ENCODE measurements around the gene PIK3C3.
A peak's percentile ranks its signal among the peaks of the same experiment; 100 is the strongest.
"Not testable (repeated sequence)": the region's sequence is repeated elsewhere in the genome, so short reads cannot be mapped to it uniquely, and the experiment has no call there.

Gene PIK3C3

GRCh38 chr18:42080340-42080739 lies 125.3 kb downstream of the PIK3C3 start:
- DNase-seq = no peak

DNA sequence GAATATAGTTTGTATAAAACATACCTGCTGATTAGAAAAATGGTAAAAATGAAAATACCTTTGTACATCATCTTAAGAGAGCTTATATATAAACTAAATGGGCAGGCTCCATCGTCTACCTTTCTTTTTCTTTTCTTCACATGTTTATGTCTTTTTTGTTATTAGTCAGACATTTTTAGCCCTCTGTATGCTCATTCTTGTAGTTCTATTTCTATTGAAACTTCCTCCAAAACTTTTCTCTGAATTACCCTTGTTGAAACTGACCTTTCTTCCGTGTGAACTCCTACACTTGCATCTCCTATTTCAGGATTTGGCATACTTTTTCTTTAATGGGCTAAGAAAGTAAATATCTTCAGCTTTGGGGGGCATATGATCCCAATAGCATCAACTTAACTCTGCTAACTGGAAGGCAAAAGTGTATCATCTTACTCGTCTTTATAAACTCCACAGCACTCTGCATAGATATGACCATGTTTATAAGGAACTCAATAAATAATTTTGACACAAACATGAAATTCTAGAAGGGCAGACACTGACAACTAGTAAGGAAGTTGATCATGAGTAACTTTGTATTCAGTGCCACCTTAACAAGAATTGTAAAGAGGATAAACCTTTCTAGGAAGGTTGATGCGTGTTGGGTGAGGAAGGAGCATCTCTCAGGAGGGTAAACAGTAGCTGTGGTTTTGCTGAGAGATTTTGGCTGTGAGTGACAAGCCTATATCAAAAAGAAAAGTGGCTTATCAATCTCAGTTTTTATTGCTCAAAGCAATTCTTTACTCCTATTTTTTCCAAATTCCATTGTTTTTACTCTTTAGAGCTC lies 127.6 kb downstream of the PIK3C3 start:
- no peak for DNase-seq

GRCh38 chr18:42086288-42086687 lies 131.3 kb downstream of the PIK3C3 start:
- DNase-seq = no peak

DNA sequence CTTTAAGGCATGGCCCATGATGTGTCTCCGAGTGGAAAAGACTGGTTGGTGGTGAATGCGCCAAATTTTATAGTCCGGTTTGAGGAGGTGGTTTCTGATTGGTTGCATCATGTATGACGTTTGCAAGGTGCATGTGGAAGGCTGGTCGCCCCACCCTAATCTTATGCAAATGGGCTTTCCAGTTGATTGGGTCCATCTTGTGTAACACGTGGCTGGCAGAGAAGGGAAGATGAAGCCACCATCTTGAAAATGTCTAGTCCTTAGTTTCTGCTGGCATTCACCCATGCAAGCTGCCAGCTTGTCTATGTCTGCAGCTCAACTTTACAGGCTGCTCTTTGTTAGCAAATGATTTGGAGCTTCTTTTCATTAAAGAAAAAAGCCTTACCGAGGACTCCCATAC lies 132.2 kb downstream of the PIK3C3 start:
- DNase-seq = no peak

- no peak for DNase-seq
These were observed 132.8 kb downstream of the PIK3C3 start for GRCh38 chr18:42087876-42088275.

- no peak for DNase-seq
These were observed 137.8 kb downstream of the PIK3C3 start for GRCh38 chr18:42092848-42093247.

DNA sequence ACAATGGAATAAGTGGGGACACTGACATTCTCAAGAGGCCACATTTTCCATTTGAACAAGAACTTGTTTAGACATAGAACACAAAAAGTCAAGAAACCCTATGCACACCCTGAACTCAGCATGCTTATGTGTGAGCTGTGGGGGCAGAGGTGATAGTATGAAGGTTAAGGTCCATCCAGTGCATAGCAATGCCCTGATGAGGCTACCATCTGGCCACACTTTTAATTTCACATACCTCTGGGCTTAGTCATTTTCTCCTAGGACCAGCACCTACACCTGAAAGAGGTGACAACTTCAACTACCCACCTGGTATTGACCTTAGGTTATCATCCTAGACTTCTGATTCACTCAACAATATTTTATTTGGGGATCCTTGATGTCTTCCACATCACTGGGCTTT lies 139.8 kb downstream of the PIK3C3 start:
- no peak for DNase-seq

DNA sequence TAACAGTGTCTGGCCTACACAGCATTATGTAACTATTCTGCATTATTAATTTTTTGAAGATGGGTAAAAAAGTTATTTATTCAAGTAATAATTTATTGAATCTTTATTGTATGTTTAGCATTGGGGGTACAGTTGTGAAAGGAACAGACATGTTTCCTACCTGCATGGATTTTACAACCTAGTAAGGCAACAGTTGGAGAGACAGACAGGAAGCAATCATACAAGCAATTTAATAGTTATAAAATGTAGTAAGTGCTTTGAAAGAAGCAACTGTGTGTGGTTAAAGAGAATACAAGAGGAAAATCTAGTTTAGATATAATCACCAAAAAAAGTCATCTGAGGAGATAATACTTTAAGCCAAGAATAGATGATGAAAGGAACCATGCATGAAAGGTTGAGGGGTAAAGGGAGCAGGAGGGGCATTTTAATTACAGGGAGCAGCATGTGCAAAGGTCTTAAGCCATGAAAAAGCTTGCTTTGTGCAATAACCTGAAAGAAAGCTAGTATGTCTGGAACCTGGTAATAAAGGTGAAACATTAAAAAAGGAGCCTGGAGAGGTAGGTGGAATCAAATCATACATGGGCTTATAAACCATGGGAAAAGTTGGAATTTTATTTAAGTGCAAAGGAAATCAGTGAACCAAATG lies 140.8 kb downstream of the PIK3C3 start:
- no peak for DNase-seq

DNA sequence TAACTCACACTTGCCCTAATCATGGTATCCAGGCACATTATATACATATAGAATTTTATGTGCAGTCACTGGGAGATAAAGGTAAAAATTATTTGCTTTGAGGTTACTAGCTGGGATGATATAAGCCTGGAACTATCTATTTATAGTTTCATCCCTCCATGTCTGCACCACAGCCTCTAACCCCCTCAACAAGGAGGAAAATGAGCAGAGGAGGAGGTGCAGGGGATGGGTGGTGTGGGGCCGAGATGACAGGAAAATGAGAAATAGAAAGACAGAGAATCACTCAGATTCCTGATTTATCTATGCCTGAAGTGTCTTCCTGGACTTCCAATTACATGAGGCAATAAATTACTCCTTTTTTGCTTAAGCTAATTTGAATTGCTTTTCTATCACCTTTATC lies 145.2 kb downstream of the PIK3C3 start:
- DNase-seq = no peak

DNA sequence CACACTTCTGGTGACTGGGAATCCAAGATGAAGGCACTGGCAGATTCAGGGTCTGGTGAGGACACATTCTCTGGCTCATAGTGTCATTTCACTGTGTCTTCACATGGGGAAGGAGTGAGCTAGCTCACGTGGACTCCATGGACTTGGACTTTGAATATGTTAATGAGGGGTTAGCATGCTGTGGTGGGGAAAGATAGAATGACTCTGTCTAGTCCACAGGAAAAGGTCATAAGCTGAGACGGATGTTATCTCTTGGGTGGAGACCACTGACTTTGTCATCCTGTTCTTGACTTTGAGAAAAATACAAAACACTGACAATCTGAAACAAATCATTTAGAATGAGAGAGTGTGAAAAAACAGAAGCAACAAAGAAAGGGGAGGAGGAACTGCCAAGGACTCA lies 145.9 kb downstream of the PIK3C3 start:
- DNase-seq = no peak

GRCh38 chr18:42105394-42105793 lies 150.4 kb downstream of the PIK3C3 start:
- DNase-seq = no peak

DNA sequence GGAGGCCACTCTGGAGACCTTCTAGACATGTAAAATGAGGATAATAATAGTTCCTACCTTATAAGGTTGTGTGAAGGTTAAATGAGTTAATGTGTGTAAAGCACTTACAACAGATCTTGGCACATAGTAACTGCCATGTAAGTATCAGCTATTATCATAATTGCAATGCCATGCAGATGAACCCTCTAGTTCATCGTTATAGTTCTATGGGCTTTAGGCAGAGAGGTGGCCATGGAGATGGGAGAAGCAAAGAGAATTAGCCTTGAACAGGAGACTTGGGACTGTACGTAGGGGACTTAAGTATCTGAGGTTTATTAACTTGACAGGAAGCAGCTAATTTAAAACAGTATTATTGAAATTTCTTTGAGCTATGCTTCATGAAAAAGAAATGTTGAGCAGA lies 151.8 kb downstream of the PIK3C3 start:
- no peak for DNase-seq

DNA sequence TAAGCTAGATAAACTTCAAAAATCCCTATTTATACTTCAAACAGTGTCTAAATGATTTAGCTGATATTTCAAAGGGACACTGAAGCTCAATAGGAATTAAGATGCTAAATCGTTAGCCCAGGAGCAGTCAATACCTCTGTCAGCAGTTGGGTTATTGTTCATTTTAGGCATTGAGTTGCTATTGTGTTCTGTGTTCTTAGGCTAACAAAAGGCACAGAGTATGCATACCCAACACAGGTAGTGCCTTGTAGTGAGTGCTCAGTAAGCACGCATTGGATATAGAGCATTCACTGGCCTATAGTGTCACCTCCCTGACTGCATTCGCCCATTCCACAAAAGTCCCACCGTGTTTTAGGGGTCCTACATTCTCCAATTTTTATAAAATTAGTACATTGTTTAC lies 152.3 kb downstream of the PIK3C3 start:
- no peak for DNase-seq

GRCh38 chr18:42107691-42108450 lies 152.8 kb downstream of the PIK3C3 start:
- no peak for DNase-seq

- DNase-seq = not testable (repeated sequence)
These were observed 157.1 kb downstream of the PIK3C3 start for GRCh38 chr18:42112147-42112546.

GRCh38 chr18:42112657-42113420 lies 157.8 kb downstream of the PIK3C3 start:
- DNase-seq = no peak

DNA sequence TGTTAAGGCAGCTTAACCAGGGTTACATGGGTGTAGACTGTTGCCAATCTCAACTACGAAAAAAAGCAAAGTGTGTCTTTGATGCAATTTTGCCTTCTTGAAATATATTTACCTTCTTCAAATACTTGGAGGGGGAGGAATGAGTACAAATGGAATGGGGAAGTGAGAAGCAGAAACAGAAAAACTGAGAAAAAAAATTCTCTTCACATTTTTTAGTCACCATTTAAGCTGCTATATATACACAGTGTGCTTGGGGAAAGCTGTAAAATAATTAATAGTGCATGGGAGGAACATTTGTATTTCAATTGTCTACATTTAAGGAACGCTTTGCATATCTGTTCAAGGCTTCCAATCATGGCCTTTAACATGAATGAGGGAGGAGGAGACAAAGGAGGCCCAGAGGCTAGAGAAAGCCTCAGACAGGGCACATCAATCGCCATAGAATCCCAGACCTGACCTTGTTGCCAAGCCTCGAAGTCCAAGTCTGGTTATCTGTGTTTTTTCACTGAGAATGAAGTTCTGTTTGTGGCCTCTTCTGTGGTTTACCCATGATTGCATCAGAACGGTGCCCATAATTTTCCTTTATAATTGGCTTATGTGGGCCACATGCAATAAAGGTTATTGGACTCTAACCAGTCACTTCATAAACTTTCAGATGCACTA lies 158.6 kb downstream of the PIK3C3 start:
- no peak for DNase-seq

GRCh38 chr18:42114310-42114943 lies 159.4 kb downstream of the PIK3C3 start:
- DNase-seq = peak; percentile 45

- no peak for DNase-seq
These were observed 171.6 kb downstream of the PIK3C3 start for GRCh38 chr18:42126586-42126985.

DNA sequence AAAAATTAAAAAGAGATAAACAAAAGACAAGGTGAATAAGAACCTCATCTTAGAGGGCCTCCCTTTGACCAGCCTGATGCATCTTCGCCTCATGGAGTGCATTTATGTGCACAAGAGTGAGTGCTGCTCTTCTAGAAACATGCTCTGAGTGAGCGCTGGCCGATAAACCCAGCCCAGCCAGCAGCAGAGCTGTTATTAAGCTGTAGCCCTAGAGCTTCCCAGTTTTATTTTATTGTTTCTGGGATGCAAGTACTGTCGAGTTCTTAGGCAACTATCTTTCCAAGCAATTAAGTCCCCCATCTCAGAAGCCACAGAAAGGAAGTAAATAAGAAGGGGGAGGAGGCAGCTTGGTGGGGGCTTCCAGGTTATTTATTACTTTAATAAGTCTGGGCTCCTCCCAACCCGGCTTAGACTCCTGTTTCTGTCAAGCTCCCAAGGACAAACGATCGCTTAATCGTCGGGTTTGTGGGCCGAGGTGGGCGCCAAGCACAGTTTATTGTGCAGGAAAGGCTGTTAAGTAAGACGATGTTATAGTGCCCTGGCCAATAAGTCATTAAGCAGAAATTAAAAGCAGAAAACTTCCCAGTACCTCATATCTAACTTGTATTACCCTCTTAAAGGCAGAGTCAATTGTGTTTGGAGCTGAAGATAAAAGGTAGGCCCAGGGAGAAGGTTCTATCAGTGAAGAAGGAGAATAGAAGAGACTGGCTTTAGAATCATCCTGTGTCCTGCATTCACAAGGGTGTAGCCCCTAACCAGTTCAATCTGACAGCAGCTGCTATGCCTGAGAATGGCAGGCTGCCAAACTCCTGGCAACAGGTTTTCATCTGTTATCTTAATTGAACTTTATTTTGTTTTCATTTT lies 176.3 kb downstream of the PIK3C3 start:
- peak; percentile 26 for DNase-seq

DNA sequence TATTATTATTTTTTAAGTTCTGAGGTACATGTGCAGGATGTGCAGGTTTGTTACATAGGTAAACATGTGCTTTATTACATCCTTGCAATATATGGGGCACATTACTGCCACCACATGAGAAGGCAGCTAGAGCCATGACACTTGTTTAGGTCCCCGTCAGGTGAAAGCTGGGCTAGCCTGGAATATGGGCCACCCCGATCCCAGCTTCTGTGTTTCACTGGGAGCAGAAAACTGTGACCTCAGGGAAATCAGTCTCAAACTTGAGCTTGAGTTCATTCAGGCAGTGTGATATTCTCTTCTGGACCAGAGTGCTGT lies 176.9 kb downstream of the PIK3C3 start:
- DNase-seq = no peak
